Nephron (organoid): ENCODE measurements around the gene TMEM196.

ENCODE experiments used
- H3K27ac Mint-ChIP-seq, 3 experiments: 2 replicates each; pipeline ENCODE4 v1.8.0; 2020; ENCODE audit warnings: mixed read lengths in 3 of 3, mild to moderate bottlenecking in 2 of 3, moderate library complexity in 1 of 3
- H3K27me3 Mint-ChIP-seq: 2 replicates; pipeline ENCODE4 v1.8.0; 2021; ENCODE audit warnings: low read depth, mild to moderate bottlenecking, moderate library complexity, mixed read lengths
- H3K36me3 Mint-ChIP-seq: 2 replicates; pipeline ENCODE4 v1.8.0; 2020; ENCODE audit warnings: low read depth, mixed read lengths
- H3K4me1 Mint-ChIP-seq: 2 replicates; pipeline ENCODE4 v1.8.0; 2020; ENCODE audit warnings: mixed read lengths
- H3K4me3 Mint-ChIP-seq, 3 experiments: 2 replicates each; pipeline ENCODE4 v1.8.0; 2020; ENCODE audit warnings: mild to moderate bottlenecking in 3 of 3, mixed read lengths in 3 of 3, moderate library complexity in 2 of 3
- H3K9me3 Mint-ChIP-seq: 2 replicates; pipeline ENCODE4 v1.8.0; 2020; ENCODE audit warnings: mixed read lengths
- TF ChIP-seq, protein P1 (sequence below), 3 experiments: fragments of 200-600 bp; sonication (generic); IDR thresholded peaks; one replicate each; pipeline ENCODE4 v1.5.0; 2021; ENCODE audit warnings: antibody characterized with exemption in 3 of 3; ENCODE audit not compliant: unreplicated experiment in 3 of 3

The TMEM196 gene

DNA sequence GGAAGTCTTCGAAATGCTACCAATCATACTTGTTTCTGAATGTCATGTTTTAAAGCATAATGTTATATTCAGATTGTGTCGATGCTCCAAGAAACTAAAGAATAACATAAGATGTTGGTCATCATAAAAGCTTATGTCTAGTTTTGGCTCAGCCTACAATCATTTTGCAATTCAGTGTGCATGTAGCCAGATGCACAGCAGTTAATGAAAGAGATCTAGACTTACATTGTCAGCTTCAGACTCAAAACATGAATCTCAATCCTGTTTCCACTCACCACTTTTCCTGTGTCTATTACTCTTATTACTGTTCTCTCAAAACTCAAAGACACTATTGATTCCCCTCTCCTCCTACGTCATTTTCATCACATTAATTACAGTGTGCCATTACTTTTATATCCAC, 21.4 kb downstream of the TMEM196 start:
- no peak overlapping the region for H3K4me3 Mint-ChIP-seq
- no peaks in the 10 kb centered on the region for H3K27me3 Mint-ChIP-seq
- no peaks in the 10 kb centered on the region for H3K4me1 Mint-ChIP-seq
- H3K27ac Mint-ChIP-seq: no peak overlapping the region
- H3K36me3 Mint-ChIP-seq: no peaks in the 10 kb centered on the region
- no peaks in the 10 kb centered on the region for H3K9me3 Mint-ChIP-seq
- TF ChIP-seq, protein P1, sequence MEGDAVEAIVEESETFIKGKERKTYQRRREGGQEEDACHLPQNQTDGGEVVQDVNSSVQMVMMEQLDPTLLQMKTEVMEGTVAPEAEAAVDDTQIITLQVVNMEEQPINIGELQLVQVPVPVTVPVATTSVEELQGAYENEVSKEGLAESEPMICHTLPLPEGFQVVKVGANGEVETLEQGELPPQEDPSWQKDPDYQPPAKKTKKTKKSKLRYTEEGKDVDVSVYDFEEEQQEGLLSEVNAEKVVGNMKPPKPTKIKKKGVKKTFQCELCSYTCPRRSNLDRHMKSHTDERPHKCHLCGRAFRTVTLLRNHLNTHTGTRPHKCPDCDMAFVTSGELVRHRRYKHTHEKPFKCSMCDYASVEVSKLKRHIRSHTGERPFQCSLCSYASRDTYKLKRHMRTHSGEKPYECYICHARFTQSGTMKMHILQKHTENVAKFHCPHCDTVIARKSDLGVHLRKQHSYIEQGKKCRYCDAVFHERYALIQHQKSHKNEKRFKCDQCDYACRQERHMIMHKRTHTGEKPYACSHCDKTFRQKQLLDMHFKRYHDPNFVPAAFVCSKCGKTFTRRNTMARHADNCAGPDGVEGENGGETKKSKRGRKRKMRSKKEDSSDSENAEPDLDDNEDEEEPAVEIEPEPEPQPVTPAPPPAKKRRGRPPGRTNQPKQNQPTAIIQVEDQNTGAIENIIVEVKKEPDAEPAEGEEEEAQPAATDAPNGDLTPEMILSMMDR (IDR thresholded peaks at IDR 0.05; ENCODE audit: unreplicated experiment in 3 of 3): no peak

DNA sequence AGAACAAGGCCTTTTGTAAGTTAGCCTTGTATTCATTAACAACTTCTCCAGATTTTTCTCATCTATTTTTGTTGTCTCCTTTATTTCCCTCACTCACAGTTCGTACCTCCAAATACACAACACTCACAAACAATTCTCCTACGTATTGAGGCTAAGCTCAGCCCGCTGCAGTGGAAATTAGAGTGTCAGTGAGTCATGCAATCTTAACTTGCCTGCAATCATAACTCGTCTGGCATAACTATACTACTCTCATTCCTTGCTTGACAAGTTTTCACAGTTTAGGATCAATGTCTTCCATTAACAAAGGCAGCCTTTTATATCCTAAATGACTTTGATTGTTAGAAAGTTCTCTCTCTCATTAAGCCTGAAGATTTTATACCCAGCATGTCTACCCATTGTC, 23.8 kb downstream of the TMEM196 start:
- Mint-ChIP-seq H3K27me3 (no peaks in the 10 kb centered on the region), H3K4me3 (no peak overlapping the region), H3K4me1 (no peaks in the 10 kb centered on the region), H3K27ac (no peak overlapping the region), H3K36me3 (no peaks in the 10 kb centered on the region), H3K9me3 (no peaks in the 10 kb centered on the region)
- TF ChIP-seq, protein P1 (IDR thresholded peaks at IDR 0.05; ENCODE audit: unreplicated experiment in 3 of 3): no peak

DNA sequence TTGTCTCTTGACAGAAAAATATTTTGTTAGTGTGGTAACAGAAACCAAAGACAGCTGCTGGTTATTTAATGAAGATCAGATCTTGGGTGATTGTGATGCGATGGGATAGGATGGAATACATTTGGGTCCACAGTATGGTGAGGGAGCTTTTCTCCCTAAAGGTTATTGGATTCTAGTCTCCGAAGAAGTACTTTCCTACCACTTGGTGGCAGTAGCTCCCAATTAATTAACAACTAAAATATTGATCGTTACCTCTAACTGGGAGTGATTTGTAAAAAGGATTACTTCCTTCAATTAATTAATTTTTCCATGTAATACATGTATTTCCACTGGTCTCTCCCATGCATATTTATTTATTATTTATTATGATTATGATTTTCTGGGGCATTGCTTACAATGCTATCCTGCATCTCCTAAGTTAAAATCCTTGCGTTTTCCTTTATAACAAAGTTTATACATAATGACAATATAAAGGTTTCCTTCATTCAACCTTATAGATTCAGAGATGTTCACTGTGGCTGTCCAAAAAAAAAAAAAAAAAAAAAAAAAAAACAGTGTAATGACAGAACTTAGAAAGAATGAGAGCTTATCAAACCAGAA, 25.6 kb downstream of the TMEM196 start:
- Mint-ChIP-seq H3K9me3 (no peaks in the 10 kb centered on the region), H3K36me3 (no peaks in the 10 kb centered on the region), H3K27ac (no peak overlapping the region), H3K4me1 (no peaks in the 10 kb centered on the region), H3K27me3 (no peaks in the 10 kb centered on the region), H3K4me3 (no peak overlapping the region)
- TF ChIP-seq, protein P1 (IDR thresholded peaks at IDR 0.05; ENCODE audit: unreplicated experiment in 3 of 3): peak; percentile 73 to 84 (median 76)

DNA sequence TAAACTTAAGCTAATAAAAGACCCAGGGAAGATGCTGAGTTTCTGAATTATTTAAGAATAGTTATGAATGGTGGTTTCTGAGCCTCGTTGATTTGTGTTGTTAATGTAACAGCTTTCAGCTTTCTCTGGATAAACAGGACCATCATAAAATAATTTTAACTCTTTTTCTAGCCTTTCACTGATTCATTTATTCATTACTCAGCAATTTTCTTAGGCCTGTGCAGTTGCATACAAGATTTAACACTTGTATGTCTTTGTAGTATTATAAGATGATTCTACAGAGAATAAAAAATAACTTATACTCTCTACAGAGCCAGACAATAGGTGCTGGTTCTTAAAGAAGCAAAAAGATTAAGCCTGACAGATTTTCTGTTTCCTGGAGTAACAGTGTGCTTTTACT, 29.3 kb downstream of the TMEM196 start:
- H3K36me3 Mint-ChIP-seq: no peaks in the 10 kb centered on the region
- no peaks in the 10 kb centered on the region for H3K27me3 Mint-ChIP-seq
- no peaks in the 10 kb centered on the region for H3K9me3 Mint-ChIP-seq
- H3K4me1 Mint-ChIP-seq: no peaks in the 10 kb centered on the region
- peak overlapping the region in 1 of 3 experiments; percentile 7 for H3K27ac Mint-ChIP-seq
- TF ChIP-seq, protein P1 (IDR thresholded peaks at IDR 0.05; ENCODE audit: unreplicated experiment in 3 of 3): no peak
- no peak overlapping the region for H3K4me3 Mint-ChIP-seq

DNA sequence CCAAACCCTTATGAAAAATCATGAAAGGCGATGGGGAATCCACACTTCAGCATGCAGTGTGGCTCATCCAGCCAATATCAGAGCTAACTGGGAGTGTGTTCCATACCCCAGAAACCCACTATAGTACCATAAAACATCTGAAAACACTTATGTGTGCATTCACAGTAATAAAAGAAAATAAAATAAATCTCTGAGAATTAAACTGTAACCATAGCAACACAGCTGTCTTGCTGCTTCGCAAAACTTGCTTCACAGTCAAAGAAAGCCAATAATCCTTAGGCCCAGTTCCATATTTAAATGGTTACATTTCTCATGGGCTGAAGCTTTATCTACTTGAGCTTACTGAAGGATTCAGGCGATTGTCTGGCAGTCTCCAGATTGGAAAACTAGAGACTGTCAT, 44.7 kb downstream of the TMEM196 start:
- H3K36me3 Mint-ChIP-seq: no peaks in the 10 kb centered on the region
- TF ChIP-seq, protein P1 (IDR thresholded peaks at IDR 0.05; ENCODE audit: unreplicated experiment in 3 of 3): no peak
- no peak overlapping the region for H3K4me3 Mint-ChIP-seq
- no peak overlapping the region for H3K27ac Mint-ChIP-seq
- no peaks in the 10 kb centered on the region for H3K9me3 Mint-ChIP-seq
- no peaks in the 10 kb centered on the region for H3K4me1 Mint-ChIP-seq
- no peaks in the 10 kb centered on the region for H3K27me3 Mint-ChIP-seq

DNA sequence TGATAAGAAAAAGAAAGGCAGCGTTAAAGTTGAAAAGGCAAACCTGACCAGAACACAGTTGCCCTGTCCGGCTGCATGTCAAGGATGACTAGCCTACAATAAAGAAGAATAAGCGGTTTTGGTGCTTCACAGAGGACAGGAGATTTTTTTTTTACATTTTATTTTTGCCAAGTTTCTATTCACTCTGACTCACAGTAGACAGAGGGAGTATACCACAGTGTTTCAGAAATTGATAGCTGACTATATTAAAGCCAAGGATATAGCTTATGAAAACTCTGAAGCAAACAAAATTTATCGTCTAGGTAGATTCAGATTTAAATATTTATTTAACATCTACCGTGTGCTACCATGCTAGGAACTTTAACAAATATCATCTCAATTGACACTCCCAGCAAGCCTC, 47.6 kb downstream of the TMEM196 start:
- Mint-ChIP-seq H3K4me3 (no peak overlapping the region), H3K9me3 (no peaks in the 10 kb centered on the region), H3K27ac (no peak overlapping the region), H3K4me1 (no peaks in the 10 kb centered on the region), H3K27me3 (no peaks in the 10 kb centered on the region), H3K36me3 (no peaks in the 10 kb centered on the region)
- TF ChIP-seq, protein P1 (IDR thresholded peaks at IDR 0.05; ENCODE audit: unreplicated experiment in 3 of 3): no peak
